WTC11 (cell line): Measurements from ENCODE around the gene MAML3. TPM values are rescaled to one million over a fixed set of nuclear protein-coding genes. Genes with fewer than 3 reads are reported as not detected.

Experiments
- ATAC-seq: fragments of 200-7000 bp; cut with Tn5 transposase; 2 replicates; pipeline ENCODE4 v1.10.0; 2021; ENCODE audit warnings: mild to moderate bottlenecking, moderate library complexity
- CTCF ChIA-PET: fragments of 300-600 bp; sonication (Branson Sonifier 250); formaldehyde crosslinking; loops from one replicate; lab custom pipeline; 2021; ENCODE audit warnings: antibody characterized with exemption; lab: Charles Lee
- POLR2A ChIA-PET: fragments of 350-600 bp; sonication (Branson Sonifier 250); formaldehyde crosslinking; loops from one replicate; lab custom pipeline; 2021; ENCODE audit warnings: antibody characterized with exemption; lab: Charles Lee
- DNase-seq: peaks from one replicate; pipeline ENCODE4 v3.0.0; 2021; ENCODE audit warnings: low spot score
- H3K27ac Mint-ChIP-seq: 2 replicates; pipeline ENCODE4 v1.8.0; 2021; ENCODE audit warnings: mixed read lengths
- H3K27me3 Mint-ChIP-seq: 2 replicates; pipeline ENCODE4 v1.8.0; 2021; ENCODE audit warnings: low read depth, mild to moderate bottlenecking, moderate library complexity, mixed read lengths
- H3K36me3 Mint-ChIP-seq: 2 replicates; pipeline ENCODE4 v1.8.0; 2021; ENCODE audit warnings: mixed read lengths
- H3K4me1 Mint-ChIP-seq: 2 replicates; pipeline ENCODE4 v1.8.0; 2022; ENCODE audit warnings: mixed read lengths
- H3K4me3 Mint-ChIP-seq: 2 replicates; pipeline ENCODE4 v1.8.0; 2021; ENCODE audit warnings: mild to moderate bottlenecking, moderate library complexity, mixed read lengths
- H3K9me3 Mint-ChIP-seq: 2 replicates; pipeline ENCODE4 v1.8.0; 2021; ENCODE audit warnings: mixed read lengths
- AFF4 ChIP-seq: sonication (generic); formaldehyde crosslinking; IDR thresholded peaks from 2 replicates; pipeline ENCODE4 v1.8.1; 2023; ENCODE audit warnings: mild to moderate bottlenecking, missing genetic modification reagents, borderline replicate concordance
- ATF1 ChIP-seq: sonication (generic); formaldehyde crosslinking; IDR thresholded peaks from 2 replicates; pipeline ENCODE4 v1.8.1; 2023; ENCODE audit warnings: mild to moderate bottlenecking, moderate library complexity, missing genetic modification reagents
- CBFB ChIP-seq: sonication (generic); formaldehyde crosslinking; IDR thresholded peaks from 2 replicates; pipeline ENCODE4 v1.8.1; 2022; ENCODE audit warnings: mild to moderate bottlenecking, low read depth, missing genetic modification reagents
- GRHL2 ChIP-seq: fragments of 250-450 bp; sonication (Bioruptor Pico); IDR thresholded peaks from 2 replicates; pipeline ENCODE4 v1.8.0; 2022; ENCODE audit warnings: mild to moderate bottlenecking, moderate library complexity; ENCODE audit not compliant: insufficient replicate concordance, severe bottlenecking
- HMGXB4 ChIP-seq: sonication (generic); formaldehyde crosslinking; IDR thresholded peaks from 2 replicates; pipeline ENCODE4 v1.8.1; 2023; ENCODE audit warnings: mild to moderate bottlenecking, moderate library complexity, missing genetic modification reagents
- NFYB ChIP-seq: sonication (generic); formaldehyde crosslinking; conservative IDR thresholded peaks from 2 replicates; pipeline ENCODE4 v1.8.0; 2022; ENCODE audit warnings: low read depth, missing genetic modification reagents
- NR3C1 ChIP-seq: sonication (generic); formaldehyde crosslinking; conservative IDR thresholded peaks from 2 replicates; pipeline ENCODE4 v1.8.1; 2023; ENCODE audit warnings: low read depth, mild to moderate bottlenecking, missing genetic modification reagents
- OVOL2 ChIP-seq: fragments of 250-450 bp; sonication (Bioruptor Pico); IDR thresholded peaks from 2 replicates; pipeline ENCODE4 v1.9.0; 2021; ENCODE audit warnings: mild to moderate bottlenecking, borderline replicate concordance
- PRRX2 ChIP-seq: fragments of 250-450 bp; sonication (Bioruptor Pico); IDR thresholded peaks from 2 replicates; pipeline ENCODE4 v1.8.0; 2021; ENCODE audit warnings: mild to moderate bottlenecking
- RORB ChIP-seq: fragments of 250-450 bp; sonication (Bioruptor Pico); IDR thresholded peaks from 2 replicates; pipeline ENCODE4 v1.9.0; 2021; ENCODE audit warnings: mild to moderate bottlenecking
- ZBTB21 ChIP-seq: sonication (generic); formaldehyde crosslinking; IDR thresholded peaks from 2 replicates; pipeline ENCODE4 v1.8.1; 2023; ENCODE audit warnings: mild to moderate bottlenecking, missing genetic modification reagents, borderline replicate concordance
- ZNF281 ChIP-seq: sonication (generic); formaldehyde crosslinking; IDR thresholded peaks from 2 replicates; pipeline ENCODE4 v1.8.0; 2023; ENCODE audit warnings: mild to moderate bottlenecking, missing genetic modification reagents
- ZNF423 ChIP-seq: fragments of 250-450 bp; sonication (Bioruptor Pico); IDR thresholded peaks from 2 replicates; pipeline ENCODE4 v2.1.2; 2022; ENCODE audit warnings: mild to moderate bottlenecking, moderate library complexity
- total RNA-seq: library from RNA; stranded (reverse); gene quantifications from 3 replicates; pipeline ENCODE4 v1.2.3, GENCODE V29; 2021
- TF ChIP-seq, protein P1 (sequence below): sonication (generic); formaldehyde crosslinking; IDR thresholded peaks from 2 replicates; pipeline ENCODE4 v1.8.0; 2022; ENCODE audit warnings: missing genetic modification reagents
- TF ChIP-seq, protein P2 (sequence below): sonication (generic); formaldehyde crosslinking; IDR thresholded peaks from 2 replicates; pipeline ENCODE4 v1.8.1; 2022; ENCODE audit warnings: mild to moderate bottlenecking, missing genetic modification reagents, moderate library complexity, borderline replicate concordance
- TF ChIP-seq, protein P3 (sequence below): sonication (generic); formaldehyde crosslinking; IDR thresholded peaks from 2 replicates; pipeline ENCODE4 v1.8.1; 2022; ENCODE audit warnings: low read depth, missing genetic modification reagents, borderline replicate concordance
- TF ChIP-seq, protein P4 (sequence below): sonication (generic); formaldehyde crosslinking; IDR thresholded peaks from 2 replicates; pipeline ENCODE4 v1.8.0; 2022; ENCODE audit warnings: mild to moderate bottlenecking, missing genetic modification reagents

MAML3 gene
- total RNA-seq, 1 experiment from 2014 or later, result 7.4 TPM

DNA sequence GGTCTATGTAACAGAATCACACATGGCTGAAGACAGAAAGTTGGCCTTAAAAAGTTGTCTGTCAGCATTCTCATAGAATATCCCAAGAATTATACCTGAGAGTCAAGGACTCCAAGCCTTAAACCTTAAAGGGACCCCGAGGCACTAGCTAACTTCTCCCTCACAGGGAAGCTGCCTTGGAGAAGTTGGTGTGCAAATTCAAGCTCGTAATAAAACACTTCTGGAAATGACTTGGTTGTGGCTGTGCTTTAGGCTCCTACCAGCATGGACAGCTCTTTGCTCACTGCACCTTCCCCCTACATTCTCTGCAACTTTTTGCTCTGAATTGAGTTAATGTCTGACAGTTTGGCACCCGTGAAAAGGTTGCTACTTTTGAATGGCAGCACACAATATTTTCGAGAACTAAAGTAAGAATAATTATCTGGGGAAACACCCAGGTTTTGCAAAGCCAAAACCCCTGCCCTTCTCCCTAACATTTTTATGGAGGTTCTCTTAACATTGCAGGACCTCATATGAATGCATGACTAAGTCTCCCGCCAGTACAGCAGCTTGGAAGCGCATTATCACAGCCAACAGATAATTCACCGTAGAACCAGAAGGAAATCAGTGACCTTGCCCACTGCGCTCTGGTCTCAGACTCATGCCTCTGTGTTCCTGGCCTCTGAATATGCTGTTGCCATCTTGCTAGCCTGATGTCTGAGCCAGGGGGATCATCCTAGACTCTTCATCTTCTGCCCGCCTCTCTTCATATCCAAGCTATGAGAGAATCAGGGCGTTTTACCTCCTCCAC lies 397.4 kb downstream of the MAML3 start:
- Mint-ChIP-seq H3K27me3 (no peaks in the 10 kb centered on the region; the same call in 1 of the 2 replicates), H3K4me1 (peaks cover 6% of the 10 kb centered on the region), H3K36me3 (no peaks in the 10 kb centered on the region), H3K27ac (no peak overlapping the region), H3K9me3 (no peaks in the 10 kb centered on the region)
- no peak for DNase-seq
- CTCF ChIA-PET, result no interaction called here
- TF ChIP-seq RORB (no peak), ZNF423 (CRISPR knock-in tag) (no peak), ZBTB21 (CRISPR knock-in tag) (no peak), HMGXB4 (CRISPR knock-in tag) (no peak), AFF4 (CRISPR knock-in tag) (no peak)
- TF ChIP-seq, protein P1, sequence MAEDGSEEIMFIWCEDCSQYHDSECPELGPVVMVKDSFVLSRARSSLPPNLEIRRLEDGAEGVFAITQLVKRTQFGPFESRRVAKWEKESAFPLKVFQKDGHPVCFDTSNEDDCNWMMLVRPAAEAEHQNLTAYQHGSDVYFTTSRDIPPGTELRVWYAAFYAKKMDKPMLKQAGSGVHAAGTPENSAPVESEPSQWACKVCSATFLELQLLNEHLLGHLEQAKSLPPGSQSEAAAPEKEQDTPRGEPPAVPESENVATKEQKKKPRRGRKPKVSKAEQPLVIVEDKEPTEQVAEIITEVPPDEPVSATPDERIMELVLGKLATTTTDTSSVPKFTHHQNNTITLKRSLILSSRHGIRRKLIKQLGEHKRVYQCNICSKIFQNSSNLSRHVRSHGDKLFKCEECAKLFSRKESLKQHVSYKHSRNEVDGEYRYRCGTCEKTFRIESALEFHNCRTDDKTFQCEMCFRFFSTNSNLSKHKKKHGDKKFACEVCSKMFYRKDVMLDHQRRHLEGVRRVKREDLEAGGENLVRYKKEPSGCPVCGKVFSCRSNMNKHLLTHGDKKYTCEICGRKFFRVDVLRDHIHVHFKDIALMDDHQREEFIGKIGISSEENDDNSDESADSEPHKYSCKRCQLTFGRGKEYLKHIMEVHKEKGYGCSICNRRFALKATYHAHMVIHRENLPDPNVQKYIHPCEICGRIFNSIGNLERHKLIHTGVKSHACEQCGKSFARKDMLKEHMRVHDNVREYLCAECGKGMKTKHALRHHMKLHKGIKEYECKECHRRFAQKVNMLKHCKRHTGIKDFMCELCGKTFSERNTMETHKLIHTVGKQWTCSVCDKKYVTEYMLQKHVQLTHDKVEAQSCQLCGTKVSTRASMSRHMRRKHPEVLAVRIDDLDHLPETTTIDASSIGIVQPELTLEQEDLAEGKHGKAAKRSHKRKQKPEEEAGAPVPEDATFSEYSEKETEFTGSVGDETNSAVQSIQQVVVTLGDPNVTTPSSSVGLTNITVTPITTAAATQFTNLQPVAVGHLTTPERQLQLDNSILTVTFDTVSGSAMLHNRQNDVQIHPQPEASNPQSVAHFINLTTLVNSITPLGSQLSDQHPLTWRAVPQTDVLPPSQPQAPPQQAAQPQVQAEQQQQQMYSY, result no peak
- TF ChIP-seq, protein P2, sequence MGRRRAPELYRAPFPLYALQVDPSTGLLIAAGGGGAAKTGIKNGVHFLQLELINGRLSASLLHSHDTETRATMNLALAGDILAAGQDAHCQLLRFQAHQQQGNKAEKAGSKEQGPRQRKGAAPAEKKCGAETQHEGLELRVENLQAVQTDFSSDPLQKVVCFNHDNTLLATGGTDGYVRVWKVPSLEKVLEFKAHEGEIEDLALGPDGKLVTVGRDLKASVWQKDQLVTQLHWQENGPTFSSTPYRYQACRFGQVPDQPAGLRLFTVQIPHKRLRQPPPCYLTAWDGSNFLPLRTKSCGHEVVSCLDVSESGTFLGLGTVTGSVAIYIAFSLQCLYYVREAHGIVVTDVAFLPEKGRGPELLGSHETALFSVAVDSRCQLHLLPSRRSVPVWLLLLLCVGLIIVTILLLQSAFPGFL (CRISPR knock-in tag), result no peak
- TF ChIP-seq, all 79 proteins: peak for 0
- ATAC-seq, result no peak
- POLR2A ChIA-PET, result interaction anchor here (0.9 kb wide), 1 partner anchor 52 kb away, joined by 3 read pairs; no protein-coding TSS in a partner anchor
- H3K4me3 Mint-ChIP-seq, result no peak overlapping the region

- DNase-seq (no peak), ATAC-seq (no peak)
- peaks cover 10% of the 10 kb centered on the region for H3K4me1 Mint-ChIP-seq
- H3K4me3 Mint-ChIP-seq, result no peak overlapping the region
- no peak overlapping the region for H3K27ac Mint-ChIP-seq
- ChIA-PET POLR2A (no interaction called here), CTCF (interaction anchor here (0.6 kb wide), 1 partner anchor 14 kb away, joined by 3 read pairs; no protein-coding TSS in a partner anchor)
- no peaks in the 10 kb centered on the region for H3K36me3 Mint-ChIP-seq
- no peaks in the 10 kb centered on the region; the same call in 1 of the 2 replicates for H3K27me3 Mint-ChIP-seq
- H3K9me3 Mint-ChIP-seq, result no peaks in the 10 kb centered on the region
- TF ChIP-seq ATF1 (CRISPR knock-in tag), result no peak
- no peak for TF ChIP-seq CBFB (CRISPR knock-in tag)
- no peak for TF ChIP-seq ZNF281 (CRISPR knock-in tag)
- no peak for TF ChIP-seq PRRX2 (CRISPR knock-in tag)
- no peak for TF ChIP-seq GRHL2
- TF ChIP-seq, protein P3, sequence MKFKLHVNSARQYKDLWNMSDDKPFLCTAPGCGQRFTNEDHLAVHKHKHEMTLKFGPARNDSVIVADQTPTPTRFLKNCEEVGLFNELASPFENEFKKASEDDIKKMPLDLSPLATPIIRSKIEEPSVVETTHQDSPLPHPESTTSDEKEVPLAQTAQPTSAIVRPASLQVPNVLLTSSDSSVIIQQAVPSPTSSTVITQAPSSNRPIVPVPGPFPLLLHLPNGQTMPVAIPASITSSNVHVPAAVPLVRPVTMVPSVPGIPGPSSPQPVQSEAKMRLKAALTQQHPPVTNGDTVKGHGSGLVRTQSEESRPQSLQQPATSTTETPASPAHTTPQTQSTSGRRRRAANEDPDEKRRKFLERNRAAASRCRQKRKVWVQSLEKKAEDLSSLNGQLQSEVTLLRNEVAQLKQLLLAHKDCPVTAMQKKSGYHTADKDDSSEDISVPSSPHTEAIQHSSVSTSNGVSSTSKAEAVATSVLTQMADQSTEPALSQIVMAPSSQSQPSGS (CRISPR knock-in tag), result no peak
- TF ChIP-seq NR3C1 (CRISPR knock-in tag), result no peak
- TF ChIP-seq NFYB, result no peak
- TF ChIP-seq OVOL2 (CRISPR knock-in tag), result no peak
- TF ChIP-seq, protein P4, sequence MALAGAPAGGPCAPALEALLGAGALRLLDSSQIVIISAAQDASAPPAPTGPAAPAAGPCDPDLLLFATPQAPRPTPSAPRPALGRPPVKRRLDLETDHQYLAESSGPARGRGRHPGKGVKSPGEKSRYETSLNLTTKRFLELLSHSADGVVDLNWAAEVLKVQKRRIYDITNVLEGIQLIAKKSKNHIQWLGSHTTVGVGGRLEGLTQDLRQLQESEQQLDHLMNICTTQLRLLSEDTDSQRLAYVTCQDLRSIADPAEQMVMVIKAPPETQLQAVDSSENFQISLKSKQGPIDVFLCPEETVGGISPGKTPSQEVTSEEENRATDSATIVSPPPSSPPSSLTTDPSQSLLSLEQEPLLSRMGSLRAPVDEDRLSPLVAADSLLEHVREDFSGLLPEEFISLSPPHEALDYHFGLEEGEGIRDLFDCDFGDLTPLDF (CRISPR knock-in tag), result no peak
Observed at GRCh38 chr4:139754938-139755337, 399.0 kb downstream of the MAML3 start.
